Cerebellar cortex (tissue), 1 donor: ENCODE measurements around the gene SLC35B2.
"Not testable (repeated sequence)": the region's sequence is repeated elsewhere in the genome, so short reads cannot be mapped to it uniquely, and the experiment has no call there.

Source experiments
- DNase-seq: peaks from one replicate; pipeline ENCODE4 v3.0.0-alpha.2; 2015; ENCODE audit warnings: low spot score

The SLC35B2 gene

GRCh38 chr6:44234101-44235025 lies 23.0 kb downstream of the SLC35B2 start:
- DNase-seq = peak; percentile 90

GRCh38 chr6:44233567-44234100 lies 23.7 kb downstream of the SLC35B2 start:
- no peak for DNase-seq

GRCh38 chr6:44232676-44233566 lies 24.4 kb downstream of the SLC35B2 start:
- DNase-seq = no peak

GRCh38 chr6:44231426-44231825 lies 25.9 kb downstream of the SLC35B2 start:
- not testable (repeated sequence) for DNase-seq

DNA sequence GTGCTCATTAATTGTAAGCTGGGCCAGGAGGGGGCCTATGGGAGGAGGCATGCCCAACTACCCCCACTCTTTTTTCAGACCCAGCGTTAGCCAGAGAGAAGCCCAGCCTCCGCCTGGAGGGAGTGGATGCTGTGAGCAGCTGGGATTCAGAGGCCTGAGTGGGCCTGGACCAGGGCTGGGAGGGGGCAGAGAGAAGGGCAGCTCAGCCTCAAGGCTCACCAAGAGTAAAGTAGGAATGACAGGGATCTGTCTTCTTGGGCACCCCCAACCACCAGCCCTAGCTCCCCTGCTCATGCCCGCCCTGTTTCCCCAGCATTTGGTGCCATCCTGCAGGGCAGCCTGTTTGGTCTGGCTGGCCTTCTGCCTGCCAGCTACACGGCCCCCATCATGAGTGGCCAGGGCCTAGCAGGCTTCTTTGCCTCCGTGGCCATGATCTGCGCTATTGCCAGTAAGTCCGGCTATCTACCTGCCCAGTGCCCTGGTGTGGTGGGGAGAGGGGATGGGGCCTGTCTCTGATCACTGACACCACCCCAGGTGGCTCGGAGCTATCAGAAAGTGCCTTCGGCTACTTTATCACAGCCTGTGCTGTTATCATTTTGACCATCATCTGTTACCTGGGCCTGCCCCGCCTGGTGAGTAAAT lies 27.2 kb downstream of the SLC35B2 start:
- no peak for DNase-seq

GRCh38 chr6:44229376-44230033 lies 27.8 kb downstream of the SLC35B2 start:
- DNase-seq = no peak

GRCh38 chr6:44228836-44229235 lies 28.5 kb downstream of the SLC35B2 start:
- no peak for DNase-seq

DNA sequence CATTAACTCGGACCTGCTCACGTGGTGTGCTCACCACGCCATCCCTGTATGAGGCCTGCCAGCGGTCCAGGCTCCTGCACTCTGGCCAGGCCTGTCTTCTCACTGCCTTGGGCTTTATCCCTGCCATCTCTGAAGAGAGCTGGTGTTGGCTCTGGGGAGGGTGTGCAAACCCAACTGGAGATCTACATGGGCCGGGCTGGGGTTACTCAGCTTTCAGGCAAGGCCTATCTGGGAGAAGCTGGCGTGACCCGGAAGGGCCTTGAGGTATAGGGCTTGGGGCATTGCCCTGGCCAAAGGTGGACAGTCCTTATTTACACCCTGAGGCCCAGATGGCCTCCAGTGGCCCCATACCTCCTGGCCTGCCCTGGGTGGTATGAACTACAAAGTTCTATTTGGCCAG lies 28.9 kb downstream of the SLC35B2 start:
- DNase-seq = no peak

GRCh38 chr6:44228031-44228430 lies 29.3 kb downstream of the SLC35B2 start:
- DNase-seq = no peak

GRCh38 chr6:44227148-44227793 lies 30.1 kb downstream of the SLC35B2 start:
- DNase-seq = peak; percentile 40

DNA sequence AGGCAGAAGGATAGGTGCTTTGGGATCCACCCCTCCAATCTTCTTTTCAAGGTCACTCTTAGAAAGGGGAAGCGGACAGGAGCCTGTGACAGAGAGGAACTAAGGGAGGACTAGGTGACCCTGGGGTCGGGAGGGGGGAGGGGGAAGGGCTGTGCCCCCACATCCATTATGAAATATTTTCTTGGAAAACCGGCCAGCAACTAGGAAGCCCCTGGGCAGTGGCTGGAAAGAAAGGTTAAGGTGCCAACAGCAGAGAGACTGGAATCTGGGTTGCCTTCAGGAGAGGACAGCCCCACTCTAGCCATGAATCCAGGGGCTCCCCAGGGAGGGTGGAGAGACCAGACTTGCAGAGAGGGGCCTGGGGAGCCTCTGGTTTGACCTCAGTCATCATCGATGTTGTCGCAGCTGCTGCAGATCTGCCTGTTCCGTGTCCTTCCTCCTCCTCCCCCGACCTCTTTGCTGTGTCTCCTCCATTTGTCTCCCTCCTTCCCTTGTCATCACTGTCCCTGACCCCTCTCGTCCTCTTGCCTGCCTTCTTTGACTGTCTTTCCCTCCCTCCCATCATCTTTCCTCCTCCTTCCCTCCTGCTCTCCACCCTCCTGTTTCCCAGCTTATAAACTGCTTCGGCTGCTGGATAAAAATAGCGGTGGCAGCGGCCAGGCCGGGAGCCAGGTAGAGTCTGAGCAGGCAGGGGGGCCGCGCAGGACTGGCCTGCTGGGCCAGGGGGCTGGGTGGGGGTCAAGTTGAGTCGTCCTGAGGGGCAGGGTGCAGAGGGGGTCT lies 30.8 kb downstream of the SLC35B2 start:
- DNase-seq = peak; percentile 60

DNA sequence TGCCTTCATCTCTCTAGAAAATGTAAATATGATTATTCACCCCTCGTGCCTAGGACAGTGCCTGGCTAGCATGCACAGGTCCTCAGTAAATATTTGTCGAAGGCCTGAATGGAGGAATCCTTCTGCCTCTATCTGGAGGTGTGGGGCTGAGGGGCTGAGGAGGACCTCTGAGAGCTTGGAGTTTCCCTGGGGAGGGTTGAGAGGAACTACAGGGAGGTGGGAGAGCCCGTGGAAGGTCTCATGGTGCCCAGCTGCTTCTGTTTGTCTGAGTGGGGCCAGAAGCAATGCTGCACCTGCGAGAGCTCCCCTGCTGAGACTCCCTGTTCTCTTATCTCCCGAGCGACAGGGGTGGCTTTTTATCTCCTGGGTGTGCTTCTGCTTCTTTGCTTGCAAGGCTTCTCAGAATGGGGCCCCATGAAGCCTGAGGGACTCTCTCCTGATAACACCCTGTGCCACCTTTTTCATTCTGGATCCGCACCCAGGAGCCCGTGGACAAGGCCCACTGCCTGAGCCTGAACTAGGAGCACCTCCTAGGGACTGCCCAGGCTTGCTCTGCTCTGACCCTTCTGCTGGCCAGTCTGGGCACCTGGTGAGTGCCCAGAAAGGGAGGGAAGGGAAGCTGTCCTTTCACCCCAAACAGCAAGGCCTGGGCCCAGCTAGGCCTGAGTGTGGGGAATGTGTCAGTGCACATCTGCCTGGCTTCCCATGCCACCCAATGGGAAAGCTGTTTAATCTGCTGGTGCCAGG lies 31.6 kb downstream of the SLC35B2 start:
- DNase-seq = no peak

GRCh38 chr6:44224965-44225305 lies 32.4 kb downstream of the SLC35B2 start:
- no peak for DNase-seq

DNA sequence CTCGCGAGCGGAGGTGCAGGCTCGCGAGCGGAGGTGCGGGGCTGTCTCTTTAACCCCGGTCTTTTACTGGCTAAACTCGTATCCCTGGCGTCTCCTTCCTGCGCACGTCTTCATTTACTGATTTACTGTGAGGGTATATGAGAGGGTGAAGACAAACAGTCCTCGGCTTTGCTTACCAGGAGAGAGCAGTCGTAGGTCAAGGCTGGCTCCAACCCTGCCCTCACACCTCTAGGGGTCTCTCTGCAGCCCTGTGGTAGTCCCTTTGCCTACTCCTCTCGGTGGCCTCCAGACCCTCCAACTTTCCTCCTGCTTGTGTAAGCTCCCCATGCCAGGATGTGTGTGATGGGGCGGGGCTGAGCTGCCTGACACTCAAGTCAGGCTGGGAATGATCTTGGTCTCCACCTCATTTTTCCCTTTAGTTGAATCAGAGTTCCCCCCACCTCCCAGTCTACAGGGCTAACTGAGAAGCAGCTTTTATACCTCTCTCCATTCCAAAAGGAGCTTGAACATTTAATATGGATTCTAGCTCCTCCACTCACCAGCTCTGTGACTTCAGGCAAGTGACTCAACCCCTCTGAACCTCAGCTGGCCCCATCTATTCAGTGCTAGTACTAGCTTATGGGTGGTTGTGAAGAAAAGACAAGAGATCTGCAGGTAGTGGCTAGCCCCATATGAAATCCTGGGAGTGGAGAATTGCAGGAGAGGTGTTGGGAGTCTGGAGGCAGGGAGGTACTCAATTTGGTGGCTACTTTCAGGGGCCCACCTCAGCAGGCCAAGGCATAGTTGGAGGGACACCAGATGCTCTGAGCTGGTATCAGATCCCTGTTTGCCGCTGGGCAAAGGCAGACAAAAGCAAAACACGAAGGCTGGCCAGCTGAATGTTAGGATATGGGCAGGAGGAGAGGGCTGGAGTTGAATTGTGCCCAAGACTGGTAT lies 33.0 kb downstream of the SLC35B2 start:
- peak; percentile 63 for DNase-seq

GRCh38 chr6:44223319-44224028 lies 33.9 kb downstream of the SLC35B2 start, which contains the start of gene SLC29A1:
Gene SLC29A1, plus strand, starts transcription at chr6:44223595. Its CDS starts 3,719 bp downstream, at chr6:44227314.
- DNase-seq = peak; percentile 77

DNA sequence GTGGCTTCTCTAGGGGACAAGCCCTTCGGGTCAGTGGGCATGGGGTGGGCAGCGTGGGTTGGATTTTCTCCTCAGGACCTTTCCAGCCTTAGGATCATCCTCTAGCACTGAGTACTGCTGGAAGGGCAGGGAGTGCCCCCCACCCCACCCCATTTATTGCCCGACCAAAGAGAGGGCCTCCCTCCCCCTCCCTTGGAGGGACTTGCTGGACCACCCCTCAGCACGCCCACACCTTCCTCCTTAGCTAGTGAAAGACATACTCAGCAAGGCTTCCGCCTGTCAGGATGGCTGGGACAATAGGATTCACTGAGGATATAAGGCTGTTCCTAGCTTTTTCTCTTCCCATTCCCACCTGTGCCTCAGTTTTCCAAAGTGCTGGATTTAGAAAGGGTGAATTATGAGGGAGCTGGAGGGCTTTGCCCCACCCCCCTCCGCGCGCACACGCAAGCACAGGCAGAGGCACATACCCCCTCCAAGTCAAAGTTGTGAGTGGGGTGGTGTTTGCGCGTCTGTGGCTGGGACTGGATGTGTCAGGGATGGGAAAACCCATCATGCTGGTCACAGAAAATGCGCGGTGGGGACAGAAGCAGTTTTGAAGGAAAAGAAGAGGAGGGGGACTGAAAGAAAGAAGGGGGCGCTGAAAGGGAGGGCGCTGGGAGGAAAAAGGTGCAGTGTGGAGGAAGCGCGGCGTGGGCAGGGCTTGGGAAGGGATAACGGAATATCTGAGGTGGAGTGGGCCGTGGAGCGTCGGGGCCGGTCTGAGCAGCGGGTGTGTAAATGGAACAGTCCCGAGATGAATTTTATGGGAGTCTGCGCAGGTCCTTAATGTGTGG lies 34.6 kb downstream of the SLC35B2 start:
- DNase-seq = peak; percentile 47

GRCh38 chr6:44221961-44222335 lies 35.4 kb downstream of the SLC35B2 start:
- no peak for DNase-seq
